BE2C (cell line): ENCODE data around the gene SMG5.

Experiments used
- DNase-seq: peaks from one replicate; pipeline ENCODE4 v3.0.0-alpha.2; 2020
- H3K27me3 ChIP-seq: fragments of 250-450 bp; sonication (Bioruptor Pico); 2 replicates; pipeline ENCODE4 v1.5.1; 2020; ENCODE audit warnings: mild to moderate bottlenecking
- H3K36me3 ChIP-seq: fragments of 250-450 bp; sonication (Bioruptor Pico); 2 replicates; pipeline ENCODE4 v1.5.1; 2020; ENCODE audit warnings: mild to moderate bottlenecking
- H3K4me1 ChIP-seq: fragments of 250-450 bp; sonication (Bioruptor Pico); 2 replicates; pipeline ENCODE4 v1.5.1; 2020
- H3K4me3 ChIP-seq: 2 replicates; pipeline ENCODE4 v1.5.1; 2011; ENCODE audit warnings: low read depth, low read length
- H3K9me3 ChIP-seq: fragments of 250-450 bp; sonication (Bioruptor Pico); 2 replicates; pipeline ENCODE4 v1.5.1; 2020
- CTCF ChIP-seq: IDR thresholded peaks from 2 replicates; pipeline ENCODE4 v1.5.1; 2012; ENCODE audit warnings: mild to moderate bottlenecking, low read depth, low read length

Gene SMG5

GRCh38 chr1:156260896-156261295, 21.7 kb downstream of the SMG5 start:
- Histone ChIP-seq H3K9me3 (no peaks in the 10 kb centered on the region), H3K4me3 (no peak overlapping the region), H3K4me1 (peaks cover 23% of the 10 kb centered on the region), H3K27me3 (no peaks in the 10 kb centered on the region), H3K36me3 (peaks cover 93% of the 10 kb centered on the region)
- TF ChIP-seq CTCF = no peak
- no peak for DNase-seq

GRCh38 chr1:156259805-156260204, 22.8 kb downstream of the SMG5 start:
- Histone ChIP-seq H3K4me3 (no peak overlapping the region), H3K27me3 (no peaks in the 10 kb centered on the region), H3K36me3 (peaks cover 87% of the 10 kb centered on the region), H3K9me3 (no peaks in the 10 kb centered on the region), H3K4me1 (peaks cover 23% of the 10 kb centered on the region)
- TF ChIP-seq CTCF = peak; percentile 71
- peak; percentile 78 for DNase-seq

- DNase-seq = no peak
- no peak for TF ChIP-seq CTCF
- no peaks in the 10 kb centered on the region for H3K9me3 ChIP-seq
- no peaks in the 10 kb centered on the region for H3K27me3 ChIP-seq
- peaks cover 89% of the 10 kb centered on the region for H3K36me3 ChIP-seq
- no peak overlapping the region for H3K4me3 ChIP-seq
- peaks cover 28% of the 10 kb centered on the region for H3K4me1 ChIP-seq
Observed at GRCh38 chr1:156258859-156259258, 23.8 kb downstream of the SMG5 start.

GRCh38 chr1:156257711-156258110, 24.9 kb downstream of the SMG5 start:
- no peaks in the 10 kb centered on the region for H3K9me3 ChIP-seq
- no peaks in the 10 kb centered on the region for H3K27me3 ChIP-seq
- TF ChIP-seq CTCF = no peak
- no peak overlapping the region for H3K4me3 ChIP-seq
- peaks cover 39% of the 10 kb centered on the region for H3K4me1 ChIP-seq
- peaks cover 89% of the 10 kb centered on the region for H3K36me3 ChIP-seq
- peak; percentile 21 for DNase-seq

- no peak for TF ChIP-seq CTCF
- H3K4me1 ChIP-seq = peaks cover 69% of the 10 kb centered on the region
- H3K27me3 ChIP-seq = no peaks in the 10 kb centered on the region
- DNase-seq = no peak
- no peaks in the 10 kb centered on the region for H3K9me3 ChIP-seq
- peaks cover 87% of the 10 kb centered on the region for H3K36me3 ChIP-seq
- H3K4me3 ChIP-seq = no peak overlapping the region
Observed at GRCh38 chr1:156253634-156254033, 29.0 kb downstream of the SMG5 start.

GRCh38 chr1:156251527-156251926, 31.1 kb downstream of the SMG5 start:
- TF ChIP-seq CTCF = no peak
- no peak overlapping the region for H3K4me3 ChIP-seq
- no peaks in the 10 kb centered on the region for H3K9me3 ChIP-seq
- H3K36me3 ChIP-seq = peaks cover 73% of the 10 kb centered on the region
- H3K4me1 ChIP-seq = peaks cover 69% of the 10 kb centered on the region
- peak; percentile 95 for DNase-seq
- H3K27me3 ChIP-seq = no peaks in the 10 kb centered on the region
